GM04504 (cell line): ENCODE data around the gene SPA17.

Experiments
- DNase-seq: peaks from one replicate; pipeline ENCODE4 v3.0.0-alpha.2; 2012; ENCODE audit warnings: low read depth

Gene SPA17

GRCh38 chr11:124662106-124662505 is 11.6 kb upstream of the SPA17 start:
- no peak for DNase-seq

- no peak for DNase-seq
Observed at GRCh38 chr11:124663861-124664260, 9.8 kb upstream of the SPA17 start.

- DNase-seq: no peak
Observed at GRCh38 chr11:124667601-124668000, 6.1 kb upstream of the SPA17 start.

- no peak for DNase-seq
Observed at GRCh38 chr11:124669193-124669592, 4.5 kb upstream of the SPA17 start.

GRCh38 chr11:124670732-124671131 is 3.0 kb upstream of the SPA17 start:
- DNase-seq: no peak

- no peak for DNase-seq
Observed at GRCh38 chr11:124672536-124673215, 1.0 kb upstream of the SPA17 start.

GRCh38 chr11:124674168-124674517 is 439 bp downstream of the SPA17 start:
- no peak for DNase-seq

- DNase-seq: no peak
Observed at GRCh38 chr11:124674571-124674970, 867 bp downstream of the SPA17 start.

GRCh38 chr11:124676386-124676785 is 2.7 kb downstream of the SPA17 start:
- DNase-seq: peak; percentile 20

GRCh38 chr11:124678416-124678815 is 4.7 kb downstream of the SPA17 start:
- no peak for DNase-seq

- no peak for DNase-seq
Observed at GRCh38 chr11:124681421-124681820, 7.7 kb downstream of the SPA17 start.

GRCh38 chr11:124682443-124682842 is 8.7 kb downstream of the SPA17 start:
- no peak for DNase-seq

GRCh38 chr11:124693142-124693541 is 19.4 kb downstream of the SPA17 start:
- DNase-seq: no peak

GRCh38 chr11:124699547-124699946 is 25.8 kb downstream of the SPA17 start:
- DNase-seq: no peak

- DNase-seq: no peak
Observed at GRCh38 chr11:124700028-124700427, 26.3 kb downstream of the SPA17 start.

GRCh38 chr11:124707829-124708228 is 34.1 kb downstream of the SPA17 start:
- DNase-seq: no peak

GRCh38 chr11:124712392-124712791 is 38.7 kb downstream of the SPA17 start:
- DNase-seq: no peak

GRCh38 chr11:124716591-124716990 is 42.9 kb downstream of the SPA17 start:
- no peak for DNase-seq

GRCh38 chr11:124717421-124717785 is 43.7 kb downstream of the SPA17 start:
- no peak for DNase-seq

- DNase-seq: no peak
Observed at GRCh38 chr11:124717786-124718651, 44.3 kb downstream of the SPA17 start.

- no peak for DNase-seq
Observed at GRCh38 chr11:124718801-124719200, 45.1 kb downstream of the SPA17 start.

- DNase-seq: no peak
Observed at GRCh38 chr11:124719534-124719933, 45.8 kb downstream of the SPA17 start.

- DNase-seq: no peak
Observed at GRCh38 chr11:124722176-124722575, 48.5 kb downstream of the SPA17 start.
